ENCODE measurements around the gene POLN. TPM values are rescaled to one million over a fixed set of nuclear protein-coding genes. Genes with fewer than 3 reads are reported as not detected.
A peak's percentile ranks its signal among the peaks of the same experiment; 100 is the strongest.

POLN gene
- total RNA-seq, 1 donor = 4.9 TPM

DNA sequence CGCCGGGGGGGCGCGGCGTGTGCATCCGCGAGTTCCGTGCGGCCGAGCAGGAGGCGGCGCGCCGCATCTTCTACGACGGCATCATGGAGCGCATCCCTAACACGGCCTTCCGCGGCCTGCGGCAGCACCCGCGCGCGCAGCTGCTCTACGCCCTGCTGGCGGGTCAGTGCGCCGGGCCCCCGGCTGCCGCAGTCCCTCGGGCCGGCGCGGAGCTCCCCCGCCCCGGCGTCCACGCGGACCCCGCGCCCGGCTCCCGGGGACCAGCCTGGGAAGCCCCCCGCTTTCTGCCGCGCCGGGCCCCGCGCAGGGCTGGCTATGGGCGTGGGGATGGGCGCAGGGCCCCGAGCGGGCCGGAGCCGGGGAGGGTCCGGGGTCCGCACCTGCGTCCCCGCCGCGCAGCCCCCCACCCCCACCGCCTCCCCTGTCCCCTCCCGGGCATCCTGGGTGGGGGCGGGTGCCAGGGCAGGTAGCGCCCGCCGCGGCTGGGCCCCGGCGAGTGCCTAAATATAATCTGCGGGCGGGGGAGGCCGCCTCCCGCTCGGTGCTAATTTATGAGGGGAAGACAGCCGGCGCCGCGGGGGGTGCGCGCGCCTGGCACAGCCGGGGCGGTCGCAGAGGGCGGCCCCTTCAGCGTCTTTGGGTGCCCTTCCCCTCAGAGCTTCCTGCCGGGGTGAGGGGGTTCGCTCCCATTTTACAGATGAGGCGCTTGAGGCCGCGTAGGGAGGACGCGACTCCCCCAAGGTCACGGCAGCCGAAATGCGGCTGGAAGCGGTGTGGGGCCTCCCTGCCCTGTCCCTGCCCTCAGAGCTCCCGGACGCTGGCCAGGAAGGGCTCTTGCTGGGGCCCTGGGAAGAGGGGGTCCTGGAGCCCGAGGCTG lies 182.0 kb downstream of the POLN start:
- TF ChIP-seq, protein P1, sequence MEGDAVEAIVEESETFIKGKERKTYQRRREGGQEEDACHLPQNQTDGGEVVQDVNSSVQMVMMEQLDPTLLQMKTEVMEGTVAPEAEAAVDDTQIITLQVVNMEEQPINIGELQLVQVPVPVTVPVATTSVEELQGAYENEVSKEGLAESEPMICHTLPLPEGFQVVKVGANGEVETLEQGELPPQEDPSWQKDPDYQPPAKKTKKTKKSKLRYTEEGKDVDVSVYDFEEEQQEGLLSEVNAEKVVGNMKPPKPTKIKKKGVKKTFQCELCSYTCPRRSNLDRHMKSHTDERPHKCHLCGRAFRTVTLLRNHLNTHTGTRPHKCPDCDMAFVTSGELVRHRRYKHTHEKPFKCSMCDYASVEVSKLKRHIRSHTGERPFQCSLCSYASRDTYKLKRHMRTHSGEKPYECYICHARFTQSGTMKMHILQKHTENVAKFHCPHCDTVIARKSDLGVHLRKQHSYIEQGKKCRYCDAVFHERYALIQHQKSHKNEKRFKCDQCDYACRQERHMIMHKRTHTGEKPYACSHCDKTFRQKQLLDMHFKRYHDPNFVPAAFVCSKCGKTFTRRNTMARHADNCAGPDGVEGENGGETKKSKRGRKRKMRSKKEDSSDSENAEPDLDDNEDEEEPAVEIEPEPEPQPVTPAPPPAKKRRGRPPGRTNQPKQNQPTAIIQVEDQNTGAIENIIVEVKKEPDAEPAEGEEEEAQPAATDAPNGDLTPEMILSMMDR (IDR thresholded peaks at IDR 0.05; ENCODE audit: insufficient read depth, low read length) = no peak
- DNase-seq (ENCODE audit: low read depth) = no peak
- H3K4me3 ChIP-seq (ENCODE audit: low read depth, low read length) = no peak overlapping the region

DNA sequence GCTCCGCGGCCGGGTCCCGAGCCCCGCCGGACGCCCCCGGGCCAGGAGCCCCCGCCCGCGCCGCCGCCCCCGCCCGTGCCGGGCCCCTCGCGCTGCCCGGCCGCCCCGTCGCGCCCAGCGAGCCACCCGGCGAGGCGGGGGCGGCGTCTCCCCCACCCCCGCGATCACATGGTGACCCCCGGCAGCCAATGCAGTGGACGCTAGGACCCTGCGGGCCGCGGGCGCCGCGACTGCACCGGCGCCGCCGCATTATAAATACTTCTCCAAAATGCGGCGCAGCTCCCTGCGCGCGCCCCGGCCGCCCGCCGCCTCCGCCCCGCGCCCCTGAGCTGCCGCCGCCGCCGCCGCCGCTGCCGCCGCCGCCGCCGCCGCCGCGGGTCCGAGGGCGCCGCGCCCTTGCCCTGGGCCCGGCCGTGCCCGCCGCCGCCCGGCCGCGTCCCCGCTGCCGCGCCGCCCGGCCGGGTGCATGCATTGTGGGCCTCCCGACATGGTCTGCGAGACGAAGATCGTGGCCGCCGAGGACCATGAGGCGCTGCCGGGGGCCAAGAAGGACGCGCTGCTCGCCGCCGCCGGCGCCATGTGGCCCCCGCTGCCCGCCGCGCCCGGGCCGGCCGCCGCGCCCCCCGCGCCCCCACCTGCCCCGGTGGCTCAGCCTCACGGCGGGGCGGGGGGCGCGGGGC lies 182.7 kb downstream of the POLN start, which contains the start of gene NAT8L:
TSS of gene NAT8L (plus strand) at position 282 of the 680 bp plus-strand sequence. CDS start at position 467, 185 bp downstream.
- DNase-seq (ENCODE audit: low read depth) = no peak
- TF ChIP-seq, protein P1 (IDR thresholded peaks at IDR 0.05; ENCODE audit: insufficient read depth, low read length) = no peak
- peak within 1 kb of the TSS; percentile 44 for H3K4me3 ChIP-seq (ENCODE audit: low read depth, low read length)

DNA sequence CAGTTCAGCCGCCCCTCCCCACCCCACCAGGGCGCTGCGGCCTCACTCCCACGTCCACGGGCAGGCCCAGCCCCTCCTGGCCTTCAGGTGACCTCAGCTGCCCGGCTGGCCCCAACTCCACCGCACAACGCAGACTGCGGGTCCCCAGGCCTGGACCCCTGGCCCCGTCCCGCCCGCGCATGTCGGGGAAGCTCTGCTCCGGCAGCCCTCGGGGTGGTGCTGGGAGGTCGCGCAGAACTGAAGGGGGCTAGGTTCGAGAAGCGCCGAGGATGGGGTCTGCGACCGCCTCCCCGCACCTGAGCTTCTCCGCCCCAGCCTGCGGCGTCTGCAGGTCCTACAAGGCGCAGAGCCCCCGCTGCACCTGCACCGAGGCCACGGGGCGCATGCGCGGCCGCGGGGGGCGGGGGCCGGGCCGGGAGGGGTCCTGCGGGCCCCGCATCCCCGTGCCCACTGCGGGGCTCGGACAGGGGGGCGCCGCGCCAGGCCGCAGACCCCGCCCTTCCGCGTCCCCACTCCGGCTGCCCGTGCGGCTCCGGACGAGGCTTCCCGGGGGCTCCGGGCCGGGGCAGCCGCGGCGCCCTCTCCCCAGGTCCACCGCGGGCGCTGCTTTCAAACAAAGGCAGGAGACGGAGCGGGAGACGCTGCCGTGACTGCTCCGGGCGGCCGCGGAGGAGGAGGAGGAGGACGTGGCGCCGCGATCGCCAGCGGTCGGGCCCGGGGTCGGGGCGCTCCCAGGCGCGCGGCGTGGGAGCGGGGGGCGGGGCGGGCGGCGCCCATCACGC lies 183.5 kb downstream of the POLN start:
- DNase-seq (ENCODE audit: low read depth) = no peak
- peak overlapping the region; percentile 44 for H3K4me3 ChIP-seq (ENCODE audit: low read depth, low read length)
- TF ChIP-seq, protein P1 (IDR thresholded peaks at IDR 0.05; ENCODE audit: insufficient read depth, low read length) = no peak

DNA sequence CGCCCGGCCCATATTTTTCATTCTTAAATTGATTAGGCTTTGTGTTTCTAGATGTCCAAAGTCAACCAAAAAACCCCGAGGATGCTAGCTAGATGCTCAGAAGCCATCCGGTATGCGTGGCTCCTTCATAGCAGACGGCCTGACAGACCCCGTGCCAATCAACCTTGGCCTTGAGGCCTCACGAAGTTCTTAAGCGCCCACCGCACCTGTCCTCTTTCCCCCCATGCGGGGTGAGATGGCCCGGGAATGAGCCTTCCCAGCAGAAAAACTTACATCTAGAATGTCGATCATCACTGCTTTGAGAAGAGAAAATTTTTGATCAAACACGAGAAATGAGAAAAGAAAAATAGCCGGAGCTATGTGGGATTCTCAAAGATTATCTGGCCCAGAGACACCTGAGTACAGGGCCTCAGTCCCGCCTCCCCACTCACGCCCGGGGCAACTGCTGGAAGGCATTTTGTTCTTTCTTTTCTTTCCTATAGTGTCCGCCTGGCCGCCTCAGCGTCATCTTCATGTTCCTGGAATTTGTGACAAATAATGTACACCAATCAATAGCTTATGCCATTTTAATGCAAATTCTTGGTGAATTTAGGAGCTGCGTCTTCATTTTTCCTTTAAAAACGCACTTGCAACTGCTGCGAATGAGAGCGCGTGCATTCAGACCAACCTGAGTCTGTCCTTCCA lies 184.4 kb downstream of the POLN start:
- no peak overlapping the region for H3K4me3 ChIP-seq (ENCODE audit: low read depth, low read length)
- no peak for DNase-seq (ENCODE audit: low read depth)
- TF ChIP-seq, protein P1 (IDR thresholded peaks at IDR 0.05; ENCODE audit: insufficient read depth, low read length) = no peak

DNA sequence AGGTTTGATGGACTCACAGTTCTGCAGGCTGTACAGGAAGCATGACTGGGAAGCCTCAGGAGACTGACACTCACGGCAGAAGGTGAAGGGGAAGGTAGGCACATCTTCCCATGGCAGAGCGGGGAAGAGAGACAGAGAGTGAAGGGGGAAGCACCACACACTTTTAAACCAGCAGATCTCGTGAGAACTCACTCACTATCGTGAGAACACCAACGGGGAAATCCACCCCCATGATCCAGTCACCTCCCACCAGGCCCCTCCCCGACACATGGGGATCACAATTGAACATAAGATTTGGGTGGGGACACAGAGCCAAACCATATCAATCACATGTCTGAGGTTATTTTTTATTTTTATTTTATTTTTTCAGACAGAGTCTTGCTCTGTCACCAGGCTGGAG lies 187.7 kb downstream of the POLN start:
- TF ChIP-seq, protein P1 (IDR thresholded peaks at IDR 0.05; ENCODE audit: insufficient read depth, low read length) = no peak
- H3K4me3 ChIP-seq (ENCODE audit: low read depth, low read length) = no peak overlapping the region
- no peak for DNase-seq (ENCODE audit: low read depth)

DNA sequence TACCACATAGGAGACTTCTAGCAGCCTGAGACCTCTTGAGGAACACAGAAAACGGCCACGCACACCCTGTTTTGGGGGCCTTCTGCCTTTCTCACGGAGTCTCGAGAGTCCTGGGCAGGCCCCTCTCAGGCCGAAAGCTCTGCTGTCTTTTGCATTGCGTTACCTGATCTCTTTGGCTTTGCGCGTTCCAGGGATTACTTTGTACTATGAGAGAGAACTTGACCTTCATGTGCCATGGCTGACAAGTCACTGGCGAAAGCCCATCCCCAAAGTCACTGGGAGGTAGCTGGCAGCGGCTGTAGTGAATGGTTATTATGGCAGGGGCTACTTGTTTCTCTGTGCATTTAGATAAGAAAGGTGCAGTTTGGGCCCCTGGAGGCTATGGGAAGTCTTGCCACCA lies 190.8 kb downstream of the POLN start:
- no peak for DNase-seq (ENCODE audit: low read depth)
- H3K4me3 ChIP-seq (ENCODE audit: low read depth, low read length) = no peak overlapping the region
- TF ChIP-seq, protein P1 (IDR thresholded peaks at IDR 0.05; ENCODE audit: insufficient read depth, low read length) = no peak
